ENCODE measurements around the gene RALGPS1. TPM values are rescaled to one million over a fixed set of nuclear protein-coding genes. Genes with fewer than 3 reads are reported as not detected.

Gene RALGPS1
- total and polyA plus RNA-seq, 2 experiments from 2014 or later = 13.1 to 22.1 TPM

GRCh38 chr9:127084076-127085039, 169.8 kb downstream of the RALGPS1 start:
- DNase-seq (ENCODE audit: low spot score) = no peak
- TF ChIP-seq EZH2 (IDR thresholded peaks at IDR 0.05; ENCODE audit: borderline replicate concordance) (no peak), CTCF (IDR thresholded peaks at IDR 0.05; ENCODE audit: poor library complexity) (no peak), EZH2phosphoT487 (IDR thresholded peaks at IDR 0.05; ENCODE audit: low read depth, severe bottlenecking, unreplicated experiment) (no peak)
- WGBS (ENCODE audit: low lambda C conversion rate, missing lambda C conversion rate) = 77% methylated on average over 10 of the region's 12 CpGs

GRCh38 chr9:127085186-127085585, 170.6 kb downstream of the RALGPS1 start:
- Histone ChIP-seq H3K27ac (no peak overlapping the region), H3K4me3 (no peak overlapping the region), H3K4me1 (ENCODE audit: insufficient read depth) (no peaks in the 10 kb centered on the region)

More at GRCh38 chr9:127084076-127085039, 169.8 kb downstream of the RALGPS1 start:
- Histone ChIP-seq H3K36me3 (replicated peaks; ENCODE audit: insufficient read depth, low read depth) (no peaks in the 10 kb centered on the region), H3K4me1 (ENCODE audit: insufficient read depth) (no peaks in the 10 kb centered on the region), H3K9me2 (replicated peaks; ENCODE audit: insufficient read depth) (no peaks in the 10 kb centered on the region), H2AFZ (no peak overlapping the region), H3K4me3 (no peak overlapping the region), H3K79me2 (no peaks in the 10 kb centered on the region), H3K9me3 (ENCODE audit: low read depth) (no peaks in the 10 kb centered on the region), H3K27me3 (no peaks in the 10 kb centered on the region), H3K4me2 (no peak overlapping the region), H3K27ac (no peak overlapping the region), H4K20me1 (ENCODE audit: insufficient read depth, poor library complexity, severe bottlenecking) (no peaks in the 10 kb centered on the region)

GRCh38 chr9:127086771-127087170, 172.2 kb downstream of the RALGPS1 start:
- H4K20me1 ChIP-seq (ENCODE audit: insufficient read depth, poor library complexity, severe bottlenecking) = no peaks in the 10 kb centered on the region
- no peaks in the 10 kb centered on the region for H3K79me2 ChIP-seq
- 92% methylated on average over 4 of the region's 4 CpGs for WGBS (ENCODE audit: low lambda C conversion rate, missing lambda C conversion rate)
- no peaks in the 10 kb centered on the region for H3K36me3 ChIP-seq (replicated peaks; ENCODE audit: insufficient read depth, low read depth)
- H3K9me3 ChIP-seq (ENCODE audit: low read depth) = no peaks in the 10 kb centered on the region
- DNase-seq (ENCODE audit: low spot score) = no peak
- H3K4me3 ChIP-seq = no peak overlapping the region
- TF ChIP-seq CTCF (IDR thresholded peaks at IDR 0.05; ENCODE audit: poor library complexity) = no peak
- no peak for TF ChIP-seq EZH2phosphoT487 (IDR thresholded peaks at IDR 0.05; ENCODE audit: low read depth, severe bottlenecking, unreplicated experiment)
- TF ChIP-seq EZH2 (IDR thresholded peaks at IDR 0.05; ENCODE audit: borderline replicate concordance) = no peak
- no peak overlapping the region for H3K4me2 ChIP-seq
- no peak overlapping the region for H3K27ac ChIP-seq
- no peak overlapping the region for H2AFZ ChIP-seq
- H3K4me1 ChIP-seq (ENCODE audit: insufficient read depth) = no peaks in the 10 kb centered on the region
- H3K9me2 ChIP-seq (replicated peaks; ENCODE audit: insufficient read depth) = no peaks in the 10 kb centered on the region
- no peaks in the 10 kb centered on the region for H3K27me3 ChIP-seq

More at GRCh38 chr9:127085186-127085585, 170.6 kb downstream of the RALGPS1 start:
- Histone ChIP-seq H3K9me2 (replicated peaks; ENCODE audit: insufficient read depth) (no peaks in the 10 kb centered on the region), H2AFZ (no peak overlapping the region), H3K9me3 (ENCODE audit: low read depth) (no peaks in the 10 kb centered on the region), H3K4me2 (no peak overlapping the region), H3K79me2 (no peaks in the 10 kb centered on the region), H4K20me1 (ENCODE audit: insufficient read depth, poor library complexity, severe bottlenecking) (no peaks in the 10 kb centered on the region), H3K27me3 (no peaks in the 10 kb centered on the region), H3K36me3 (replicated peaks; ENCODE audit: insufficient read depth, low read depth) (no peaks in the 10 kb centered on the region)
- WGBS (ENCODE audit: low lambda C conversion rate, missing lambda C conversion rate) = 95% methylated on average over 2 of the region's 2 CpGs
- DNase-seq (ENCODE audit: low spot score) = no peak
- no peak for TF ChIP-seq EZH2 (IDR thresholded peaks at IDR 0.05; ENCODE audit: borderline replicate concordance)
- TF ChIP-seq EZH2phosphoT487 (IDR thresholded peaks at IDR 0.05; ENCODE audit: low read depth, severe bottlenecking, unreplicated experiment) = no peak
- no peak for TF ChIP-seq CTCF (IDR thresholded peaks at IDR 0.05; ENCODE audit: poor library complexity)
